ENCODE results near the gene ATOSB.

The ATOSB gene

GRCh38 chr9:35074791-35075190, 40.9 kb downstream of the ATOSB start:
- no peak overlapping the region for H3K27ac ChIP-seq
- TF ChIP-seq CTCF (conservative IDR thresholded peaks at IDR 0.05), result no peak

GRCh38 chr9:35074141-35074540, 41.5 kb downstream of the ATOSB start:
- no peak overlapping the region for H3K27ac ChIP-seq
- no peak for TF ChIP-seq CTCF (conservative IDR thresholded peaks at IDR 0.05)

GRCh38 chr9:35073279-35073612, 42.4 kb downstream of the ATOSB start:
- no peak for TF ChIP-seq CTCF (conservative IDR thresholded peaks at IDR 0.05)
- peak overlapping the region; percentile 100 for H3K27ac ChIP-seq

GRCh38 chr9:35072461-35073278, 43.0 kb downstream of the ATOSB start, which contains the start of gene VCP:
VCP (minus strand) TSS chr9:35072625; CDS start chr9:35072353, 272 bp downstream.
- no peak; the same call in 1 of the 2 replicates for TF ChIP-seq CTCF (conservative IDR thresholded peaks at IDR 0.05)
- peak within 1 kb of the TSS; percentile 100 for H3K27ac ChIP-seq

GRCh38 chr9:35071814-35072460, 43.7 kb downstream of the ATOSB start:
- H3K27ac ChIP-seq, result peak overlapping the region; percentile 100
- peak; percentile 56 for TF ChIP-seq CTCF (conservative IDR thresholded peaks at IDR 0.05)

- no peak for TF ChIP-seq CTCF (conservative IDR thresholded peaks at IDR 0.05)
Observed at GRCh38 chr9:35070823-35071813, 44.5 kb downstream of the ATOSB start.

More at GRCh38 chr9:35070823-35071813, 44.5 kb downstream of the ATOSB start:
- H3K27ac ChIP-seq, result peak overlapping the region; percentile 100
